ENCODE measurements around the gene SEL1L.
A peak's percentile ranks its signal among the peaks of the same experiment; 100 is the strongest.
"Not testable (repeated sequence)": the region's sequence is repeated elsewhere in the genome, so short reads cannot be mapped to it uniquely, and the experiment has no call there.

The SEL1L gene

GRCh38 chr14:81476816-81477215 lies 56.8 kb downstream of the SEL1L start:
- no peak for DNase-seq
- TF ChIP-seq GATA1 (IDR thresholded peaks at IDR 0.05; ENCODE audit: low read depth, low read length) (no peak), POLR2A (IDR thresholded peaks at IDR 0.05; ENCODE audit: low read length) (no peak)

GRCh38 chr14:81474685-81475324 lies 58.8 kb downstream of the SEL1L start:
- TF ChIP-seq GATA1 (IDR thresholded peaks at IDR 0.05; ENCODE audit: low read depth, low read length) (no peak), POLR2A (IDR thresholded peaks at IDR 0.05; ENCODE audit: low read length) (no peak)
- no peak for DNase-seq

- DNase-seq, result no peak
- TF ChIP-seq GATA1 (IDR thresholded peaks at IDR 0.05; ENCODE audit: low read depth, low read length) (no peak), POLR2A (IDR thresholded peaks at IDR 0.05; ENCODE audit: low read length) (no peak)
Measured at GRCh38 chr14:81474148-81474492, 59.5 kb downstream of the SEL1L start.

- no peak for TF ChIP-seq GATA1 (IDR thresholded peaks at IDR 0.05; ENCODE audit: low read depth, low read length)
- no peak for TF ChIP-seq POLR2A (IDR thresholded peaks at IDR 0.05; ENCODE audit: low read length)
- DNase-seq, result no peak
Measured at GRCh38 chr14:81473456-81474147, 60.1 kb downstream of the SEL1L start.

GRCh38 chr14:81472096-81472800 lies 61.4 kb downstream of the SEL1L start:
- peak in 1 of 2 experiments; percentile 72 for DNase-seq
- TF ChIP-seq POLR2A (IDR thresholded peaks at IDR 0.05; ENCODE audit: low read length) (no peak), GATA1 (IDR thresholded peaks at IDR 0.05; ENCODE audit: low read depth, low read length) (no peak)

GRCh38 chr14:81471062-81471461 lies 62.6 kb downstream of the SEL1L start:
- DNase-seq, result no peak
- TF ChIP-seq POLR2A (IDR thresholded peaks at IDR 0.05; ENCODE audit: low read length) (no peak), GATA1 (IDR thresholded peaks at IDR 0.05; ENCODE audit: low read depth, low read length) (no peak)

GRCh38 chr14:81470557-81470826 lies 63.2 kb downstream of the SEL1L start:
- not testable (repeated sequence) for DNase-seq

- no peak for DNase-seq
- TF ChIP-seq POLR2A (IDR thresholded peaks at IDR 0.05; ENCODE audit: low read length), result no peak
- no peak for TF ChIP-seq GATA1 (IDR thresholded peaks at IDR 0.05; ENCODE audit: low read depth, low read length)
Measured at GRCh38 chr14:81466854-81467253, 66.8 kb downstream of the SEL1L start.

GRCh38 chr14:81465507-81466228 lies 68.0 kb downstream of the SEL1L start:
- TF ChIP-seq GATA1 (IDR thresholded peaks at IDR 0.05; ENCODE audit: low read depth, low read length) (no peak), POLR2A (IDR thresholded peaks at IDR 0.05; ENCODE audit: low read length) (no peak)
- DNase-seq, result no peak

GRCh38 chr14:81465003-81465392 lies 68.7 kb downstream of the SEL1L start:
- DNase-seq, result not testable (repeated sequence)

- TF ChIP-seq GATA1 (IDR thresholded peaks at IDR 0.05; ENCODE audit: low read depth, low read length), result no peak
- no peak for TF ChIP-seq POLR2A (IDR thresholded peaks at IDR 0.05; ENCODE audit: low read length)
- peak; percentile 74 to 86 for DNase-seq
Measured at GRCh38 chr14:81464253-81465002, 69.2 kb downstream of the SEL1L start.

GRCh38 chr14:81462356-81462755 lies 71.3 kb downstream of the SEL1L start:
- not testable (repeated sequence) for DNase-seq

- no peak for TF ChIP-seq GATA1 (IDR thresholded peaks at IDR 0.05; ENCODE audit: low read depth, low read length)
- no peak for TF ChIP-seq POLR2A (IDR thresholded peaks at IDR 0.05; ENCODE audit: low read length)
- no peak for DNase-seq
Measured at GRCh38 chr14:81459912-81460311, 73.7 kb downstream of the SEL1L start.

- no peak for DNase-seq
- no peak for TF ChIP-seq POLR2A (IDR thresholded peaks at IDR 0.05; ENCODE audit: low read length)
- no peak for TF ChIP-seq GATA1 (IDR thresholded peaks at IDR 0.05; ENCODE audit: low read depth, low read length)
Measured at GRCh38 chr14:81458352-81458751, 75.3 kb downstream of the SEL1L start.
